HG02678 (cell line): ENCODE measurements around the gene CCDC27.

Experiments
- ATAC-seq: cut with Tn5 transposase; IDR thresholded peaks from one replicate; pipeline ENCODE4 v1.9.1; 2021; ENCODE audit warnings: mild to moderate bottlenecking, moderate library complexity; ENCODE audit not compliant: unreplicated experiment

CCDC27 gene

GRCh38 chr1:3774276-3774945, 22.2 kb downstream of the CCDC27 start:
- ATAC-seq = no peak

GRCh38 chr1:3774946-3775489, 22.8 kb downstream of the CCDC27 start:
- ATAC-seq = no peak

- no peak for ATAC-seq
Measured at GRCh38 chr1:3775490-3776230, 23.4 kb downstream of the CCDC27 start.

- no peak for ATAC-seq
Measured at GRCh38 chr1:3776231-3776961, 24.1 kb downstream of the CCDC27 start.

- ATAC-seq = no peak
Measured at GRCh38 chr1:3777078-3777547, 24.9 kb downstream of the CCDC27 start.

GRCh38 chr1:3777647-3778589, 25.7 kb downstream of the CCDC27 start:
- ATAC-seq = no peak

- no peak for ATAC-seq
Measured at GRCh38 chr1:3778590-3779264, 26.5 kb downstream of the CCDC27 start.

GRCh38 chr1:3779265-3779911, 27.1 kb downstream of the CCDC27 start:
- no peak for ATAC-seq

GRCh38 chr1:3779912-3780416, 27.7 kb downstream of the CCDC27 start:
- no peak for ATAC-seq

GRCh38 chr1:3780901-3781300, 28.7 kb downstream of the CCDC27 start:
- no peak for ATAC-seq

- no peak for ATAC-seq
Measured at GRCh38 chr1:3783651-3784474, 31.6 kb downstream of the CCDC27 start.

GRCh38 chr1:3785045-3785444, 32.8 kb downstream of the CCDC27 start:
- ATAC-seq = no peak

GRCh38 chr1:3785456-3786157, 33.4 kb downstream of the CCDC27 start:
- no peak for ATAC-seq

- no peak for ATAC-seq
Measured at GRCh38 chr1:3786468-3787348, 34.5 kb downstream of the CCDC27 start.

GRCh38 chr1:3787349-3787715, 35.1 kb downstream of the CCDC27 start:
- ATAC-seq = no peak

- no peak for ATAC-seq
Measured at GRCh38 chr1:3787745-3788605, 35.7 kb downstream of the CCDC27 start.
